ENCODE results near the gene CALML4.
A peak's percentile ranks its signal among the peaks of the same experiment; 100 is the strongest.
"Not testable (repeated sequence)": the region's sequence is repeated elsewhere in the genome, so short reads cannot be mapped to it uniquely, and the experiment has no call there.

CALML4 gene, protein sequence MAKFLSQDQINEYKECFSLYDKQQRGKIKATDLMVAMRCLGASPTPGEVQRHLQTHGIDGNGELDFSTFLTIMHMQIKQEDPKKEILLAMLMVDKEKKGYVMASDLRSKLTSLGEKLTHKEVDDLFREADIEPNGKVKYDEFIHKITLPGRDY

DNA sequence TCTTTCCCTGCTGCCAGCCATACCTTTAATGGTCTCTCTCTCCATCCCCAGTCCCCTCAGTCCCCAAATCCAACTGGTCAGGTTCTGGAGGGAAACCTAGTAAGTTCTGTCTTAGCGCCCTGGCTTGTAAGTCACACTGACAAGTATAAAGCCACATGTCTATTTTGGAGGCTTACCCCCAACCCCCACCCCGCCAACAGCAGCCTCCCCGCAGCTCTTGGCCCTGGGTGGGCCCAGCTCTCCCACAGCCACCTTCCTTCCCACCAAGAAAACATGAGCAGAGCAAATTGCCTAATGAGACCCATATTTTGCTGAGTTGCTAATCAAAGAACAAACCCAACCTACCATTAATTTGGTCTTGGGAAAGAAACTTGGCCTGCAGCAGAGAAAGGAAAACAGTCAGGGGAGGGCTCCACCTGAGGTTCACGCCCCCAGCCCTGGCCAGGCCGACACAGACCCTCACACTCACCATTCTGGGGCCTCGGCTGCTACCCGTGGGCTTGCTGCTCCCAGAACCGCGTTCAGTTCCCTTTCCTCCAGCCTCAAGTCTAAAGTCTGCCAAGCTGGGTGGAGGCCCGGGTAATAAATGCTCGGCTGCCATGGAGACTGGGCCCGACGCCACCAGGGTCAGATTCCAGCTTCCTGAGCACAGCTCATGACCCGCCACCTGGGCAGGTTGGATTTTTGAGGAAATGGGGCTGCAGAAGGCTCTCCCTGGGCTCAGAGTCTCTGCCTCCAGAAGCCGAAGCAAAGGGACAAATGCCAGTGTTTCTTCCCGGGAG is at the start of gene CALML4:
Gene CALML4, minus strand, starts transcription at position 557 of the 782 bp plus-strand sequence. Its CDS starts 85 bp downstream, at position 472.
- DNase-seq, result peak in 19 of 58 donors; percentile 14 to 54 (median 29)

DNA sequence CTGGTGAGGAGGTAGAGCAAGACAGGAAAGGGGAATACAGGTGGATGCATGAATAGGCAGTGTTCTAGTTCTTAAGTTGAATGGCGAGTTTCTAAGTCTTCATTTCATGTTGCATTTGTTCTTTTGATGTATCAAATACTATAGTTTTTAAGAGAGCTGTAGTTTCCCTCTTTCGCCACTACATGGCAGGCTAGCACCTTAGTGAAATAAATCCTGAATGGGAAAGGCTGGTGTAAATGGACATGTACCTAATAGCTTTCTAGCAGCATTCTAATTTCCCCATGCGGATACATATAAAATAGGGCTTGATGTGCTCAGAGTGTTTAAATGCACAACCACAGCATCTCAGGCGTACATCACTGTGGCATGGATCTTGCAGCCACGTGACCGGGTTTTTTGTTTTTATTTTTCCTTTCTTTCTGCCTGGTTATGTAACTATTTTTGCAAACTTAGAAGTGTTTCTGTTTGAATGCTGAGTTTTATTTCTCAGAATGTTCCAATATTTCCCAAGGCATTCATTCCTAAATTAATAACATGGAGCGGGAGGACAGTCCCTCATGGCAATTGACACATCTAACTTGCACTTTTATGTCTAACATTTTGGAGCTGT is 47.9 kb upstream of the CALML4 start:
- peak in 12 of 58 donors; percentile 7 to 81 (median 26) for DNase-seq

DNA sequence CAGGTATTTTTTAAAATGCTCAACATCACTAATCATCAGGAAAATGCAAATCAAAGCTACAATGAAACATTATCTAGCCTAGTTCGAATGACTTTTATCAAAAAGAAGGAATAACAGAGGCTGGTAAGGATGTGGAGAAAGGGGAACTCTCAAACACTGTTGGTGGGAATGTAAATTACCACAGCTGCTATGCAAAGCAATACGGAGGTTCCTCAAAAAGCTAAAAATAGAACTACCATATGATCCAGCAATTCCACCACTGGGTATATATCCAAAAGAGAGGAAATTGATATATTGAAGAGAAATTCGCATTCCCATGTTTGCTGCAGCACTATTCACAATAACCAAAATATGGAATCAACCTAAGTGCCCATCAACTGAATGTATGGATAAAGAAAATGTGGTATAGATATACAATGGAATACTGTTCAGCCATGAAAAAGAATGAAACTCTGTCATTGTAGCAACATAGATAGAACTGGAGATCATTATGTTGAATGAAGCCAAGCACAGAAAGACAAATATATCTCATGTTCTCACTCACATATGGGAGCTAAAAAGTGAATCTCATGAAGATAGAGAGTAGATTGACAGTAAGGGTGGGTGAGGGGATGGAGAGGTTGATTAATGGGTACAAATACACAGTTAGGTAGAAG is 44.1 kb upstream of the CALML4 start:
- DNase-seq, result no peak

DNA sequence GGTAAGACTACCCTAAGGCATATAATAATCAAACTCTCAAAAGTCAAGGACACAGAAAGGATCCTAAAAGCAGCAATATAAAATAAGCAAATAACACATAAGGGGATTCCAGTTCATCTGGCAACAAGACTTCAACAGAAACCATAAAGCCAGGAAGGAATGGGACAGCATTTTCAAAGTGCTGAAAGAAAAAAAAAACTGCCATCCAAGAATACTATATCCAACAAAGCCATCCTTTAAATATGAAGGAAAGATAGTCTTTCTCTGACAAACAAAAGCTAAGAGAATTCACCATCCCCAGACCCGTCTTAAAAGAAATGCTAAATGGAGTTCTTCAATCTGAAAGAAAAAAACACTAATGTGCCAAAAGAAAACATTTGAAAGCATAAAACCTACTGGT is 39.1 kb upstream of the CALML4 start:
- no peak for DNase-seq

DNA sequence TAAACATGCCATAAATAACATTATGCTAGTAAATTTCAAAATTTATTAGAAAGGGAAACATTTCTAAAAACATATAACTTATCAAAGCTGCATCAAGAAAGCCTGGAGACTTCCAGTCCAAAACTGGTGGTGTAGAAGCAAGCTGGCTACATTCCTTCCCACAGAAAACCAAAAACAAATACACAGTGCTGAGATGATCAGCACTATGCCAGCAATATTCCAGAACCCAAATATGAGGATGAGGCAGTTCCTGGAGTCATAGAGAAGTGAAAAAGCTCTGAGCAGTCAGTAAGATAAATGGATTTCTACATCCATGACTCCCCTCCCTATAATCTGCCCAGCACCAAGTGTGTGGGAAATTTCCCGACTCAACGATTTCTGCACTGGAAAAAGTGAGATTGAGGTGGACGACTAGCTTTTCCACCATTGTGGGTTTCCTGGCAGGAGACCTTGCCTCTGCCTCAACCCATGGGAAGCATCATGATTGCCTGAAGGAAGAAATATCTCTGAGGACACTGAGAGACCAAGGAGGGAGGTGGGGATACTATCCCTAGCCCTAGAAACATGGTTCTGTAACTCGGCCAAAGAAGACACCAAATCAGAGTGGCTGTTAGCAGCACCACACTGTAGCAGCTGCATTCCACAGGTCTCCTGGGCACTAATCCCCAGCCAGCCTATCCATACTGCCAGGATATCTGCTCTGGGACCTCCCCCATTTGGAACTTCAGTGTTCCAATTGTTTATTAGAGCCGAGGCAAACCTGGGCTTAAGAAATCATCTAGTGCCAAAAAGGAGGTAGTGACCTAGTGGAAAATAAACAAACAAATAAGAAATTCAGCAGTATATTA is 36.2 kb upstream of the CALML4 start:
- DNase-seq, result no peak

DNA sequence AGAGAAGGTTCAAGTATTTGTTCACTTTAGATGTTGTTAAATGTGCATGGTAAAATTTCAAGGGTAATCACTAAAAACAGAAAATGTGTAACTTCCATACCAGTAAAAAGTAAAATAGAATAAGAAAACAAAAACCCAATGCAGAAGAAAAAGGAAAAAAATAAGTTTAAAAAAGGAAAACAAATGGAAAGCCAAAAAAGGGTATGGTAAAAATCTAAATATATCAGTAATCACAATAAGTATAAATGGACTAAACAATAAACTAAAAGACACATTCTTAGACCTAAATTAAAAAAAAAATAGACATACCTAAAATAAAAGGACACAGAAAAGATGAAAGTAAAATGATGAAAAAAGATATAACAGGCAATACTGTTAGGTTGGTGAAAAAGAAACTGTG is 33.9 kb upstream of the CALML4 start:
- no peak for DNase-seq

DNA sequence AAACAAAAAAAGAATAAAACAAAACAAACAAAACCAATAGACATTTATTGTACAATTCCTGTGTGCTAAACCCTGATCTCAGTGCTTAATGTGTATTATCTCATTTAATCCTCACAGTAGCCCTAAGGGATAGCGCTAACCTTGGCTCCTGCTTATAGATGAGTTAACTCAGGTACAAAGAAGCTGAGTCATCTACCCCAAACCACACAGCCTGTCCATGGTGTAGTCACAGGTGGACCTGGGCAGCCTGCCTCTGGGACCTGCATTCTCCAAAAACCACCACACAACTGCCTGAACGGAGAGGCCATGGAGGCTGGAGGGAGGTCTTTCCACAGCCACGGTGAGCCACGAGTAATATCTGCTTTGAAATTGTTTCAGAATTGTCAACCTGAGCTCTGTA is 29.9 kb upstream of the CALML4 start:
- DNase-seq, result no peak

DNA sequence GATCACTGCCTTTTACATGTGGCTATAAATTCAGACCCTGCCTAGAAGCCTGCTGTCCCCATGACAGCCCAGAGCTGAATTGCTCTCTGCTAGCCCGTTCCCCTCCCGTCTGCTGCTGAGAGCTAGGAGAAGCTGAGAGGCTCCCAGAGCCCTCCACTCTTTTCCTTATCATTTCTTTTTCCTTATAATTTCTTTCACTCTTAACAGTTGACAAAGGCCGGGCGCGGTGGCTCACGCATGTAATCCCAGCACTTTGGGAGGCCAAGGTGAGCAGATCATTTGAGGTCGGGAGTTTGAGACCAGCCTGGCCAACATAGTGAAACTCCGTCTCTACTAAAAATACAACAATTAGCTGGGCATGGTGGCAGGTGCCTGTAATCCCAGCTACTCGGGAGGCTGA is 29.4 kb upstream of the CALML4 start:
- not testable (repeated sequence) for DNase-seq

DNA sequence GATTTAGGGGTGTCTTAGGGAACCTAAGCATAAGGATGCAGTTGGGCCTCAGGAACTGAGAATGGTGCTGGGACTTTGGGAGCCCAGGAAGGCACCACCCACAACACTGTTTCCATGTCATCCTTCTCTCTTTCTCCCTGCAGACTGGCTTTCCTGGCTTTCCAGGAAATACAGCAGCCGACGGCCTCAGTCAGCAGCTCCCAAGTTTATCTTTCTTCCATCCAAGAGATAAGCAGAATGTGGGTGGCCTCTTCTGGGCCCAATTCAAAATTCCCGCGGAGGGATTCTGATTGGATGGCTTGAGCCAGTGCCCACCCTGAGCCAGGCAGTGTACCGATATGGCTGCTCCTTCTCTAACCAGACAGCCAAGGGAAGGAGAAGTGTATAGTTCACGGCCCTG is 28.9 kb upstream of the CALML4 start:
- DNase-seq, result no peak

DNA sequence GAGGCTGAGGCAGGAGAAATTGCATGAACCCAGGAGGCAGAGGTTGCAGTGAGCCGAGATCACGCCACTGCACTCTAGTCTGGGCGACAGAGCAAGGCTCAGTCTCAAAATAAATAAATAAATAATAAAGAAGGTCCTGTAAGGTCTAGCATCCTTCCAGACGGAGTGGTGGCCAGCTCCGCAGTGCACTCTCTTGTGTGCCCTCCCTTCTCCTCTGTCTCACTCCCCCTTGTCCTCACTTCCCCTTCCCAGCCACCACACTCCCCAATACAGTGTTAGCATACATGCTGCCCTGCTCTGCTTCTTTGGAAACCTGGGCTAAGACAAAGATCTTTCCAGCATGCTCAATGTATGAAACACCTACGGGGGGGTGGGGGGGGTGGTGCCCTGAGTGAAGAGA is 27.8 kb upstream of the CALML4 start:
- DNase-seq, result peak in 2 of 58 donors; percentile 22 to 29

DNA sequence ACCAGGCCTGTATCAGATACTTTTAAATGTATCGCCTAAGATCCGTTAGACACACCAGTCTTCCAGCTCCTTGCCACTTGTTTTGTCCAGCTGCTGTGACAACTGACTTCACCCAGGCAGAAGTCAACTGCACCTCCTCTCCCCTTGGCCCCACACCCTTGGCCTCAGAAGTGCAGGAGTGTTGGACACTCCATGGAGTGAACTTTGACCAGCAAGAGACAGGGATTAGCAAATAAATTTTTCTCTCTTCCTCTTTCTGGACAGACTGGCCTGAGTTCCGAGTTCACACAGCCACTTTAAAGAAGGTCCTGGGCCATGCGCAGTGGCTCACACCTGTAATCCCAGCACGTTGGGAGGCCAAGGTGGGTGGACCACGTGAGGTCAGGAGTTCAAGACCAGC is 27.3 kb upstream of the CALML4 start:
- no peak for DNase-seq

DNA sequence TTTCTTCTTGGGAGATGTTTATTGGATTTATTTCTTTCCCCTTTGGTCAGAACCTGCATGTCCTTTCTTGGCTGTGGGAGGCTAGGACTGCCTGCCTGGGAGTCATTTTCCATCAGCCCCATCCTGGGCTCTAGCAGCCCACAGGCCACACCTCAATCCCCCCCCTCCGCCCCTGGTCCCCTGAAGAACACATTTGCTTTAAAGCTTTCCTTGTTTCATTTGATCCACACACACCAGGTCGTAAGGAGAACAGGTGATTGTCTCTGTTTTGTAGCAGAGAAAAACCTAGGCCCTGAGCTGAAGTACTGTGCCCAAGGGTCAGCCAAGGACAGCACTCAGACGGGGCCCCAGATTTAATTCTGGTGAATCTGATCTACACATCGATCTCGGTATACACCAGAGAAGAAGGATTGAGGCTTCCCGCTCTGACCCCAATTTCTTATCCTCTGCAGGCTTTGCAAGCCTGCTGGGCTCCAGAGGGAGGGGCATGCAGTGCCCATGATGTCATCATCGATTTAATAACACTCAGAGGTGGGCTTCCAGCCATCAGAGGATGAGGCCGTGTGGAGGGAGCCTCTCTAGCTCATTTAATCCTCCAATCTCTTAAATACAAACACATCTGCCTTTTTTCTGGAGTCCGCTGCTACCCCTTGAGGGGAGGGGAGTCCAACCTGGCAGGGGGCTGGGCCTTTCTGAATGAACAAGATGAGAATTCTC is 26.1 kb upstream of the CALML4 start:
- DNase-seq, result no peak

DNA sequence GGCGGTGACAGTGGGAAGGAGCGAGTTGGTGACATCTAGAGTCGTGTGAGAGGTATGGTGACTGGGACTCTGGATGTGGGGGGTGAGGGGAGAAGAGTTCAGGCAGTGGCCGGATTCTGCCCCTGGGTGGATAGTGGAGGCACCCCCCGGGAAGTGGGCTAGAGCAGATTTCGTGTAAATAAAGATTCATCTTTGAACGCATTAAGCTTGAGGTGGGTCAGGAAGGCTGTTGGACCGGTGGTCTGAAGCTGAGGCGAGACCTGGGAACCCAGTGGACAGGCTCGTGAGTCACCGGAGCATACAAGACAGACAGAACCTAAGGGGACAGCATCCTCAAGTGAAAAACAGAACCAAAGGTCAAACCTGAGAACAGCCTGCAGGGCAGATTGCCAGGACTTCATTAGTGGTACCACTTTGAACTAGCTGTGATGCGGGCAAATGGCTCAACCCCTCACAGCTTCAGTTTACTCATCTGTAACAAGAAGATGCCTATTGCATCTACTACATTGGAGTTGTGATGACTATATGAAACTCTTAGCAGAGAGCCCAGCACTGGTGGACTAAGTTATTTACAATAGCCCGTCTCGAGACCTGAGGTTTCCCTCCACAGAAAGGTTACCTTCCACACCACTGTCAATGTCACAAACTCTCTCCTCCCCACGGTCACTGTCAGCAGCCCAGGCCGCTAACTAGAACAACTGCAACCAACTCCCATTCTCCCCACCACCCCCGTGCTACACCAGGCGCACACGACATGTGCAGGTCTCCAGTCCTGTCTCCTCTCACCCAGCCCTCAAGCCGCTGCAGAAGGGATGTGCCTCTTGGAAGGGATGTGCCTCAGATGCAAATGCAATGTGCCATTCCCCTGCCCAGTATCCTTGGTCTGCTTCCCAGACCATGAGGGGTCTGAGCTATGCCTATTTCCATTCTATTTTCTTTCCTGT is 25.3 kb upstream of the CALML4 start:
- DNase-seq, result peak in 3 of 58 donors; percentile 24 to 42 (median 40)

DNA sequence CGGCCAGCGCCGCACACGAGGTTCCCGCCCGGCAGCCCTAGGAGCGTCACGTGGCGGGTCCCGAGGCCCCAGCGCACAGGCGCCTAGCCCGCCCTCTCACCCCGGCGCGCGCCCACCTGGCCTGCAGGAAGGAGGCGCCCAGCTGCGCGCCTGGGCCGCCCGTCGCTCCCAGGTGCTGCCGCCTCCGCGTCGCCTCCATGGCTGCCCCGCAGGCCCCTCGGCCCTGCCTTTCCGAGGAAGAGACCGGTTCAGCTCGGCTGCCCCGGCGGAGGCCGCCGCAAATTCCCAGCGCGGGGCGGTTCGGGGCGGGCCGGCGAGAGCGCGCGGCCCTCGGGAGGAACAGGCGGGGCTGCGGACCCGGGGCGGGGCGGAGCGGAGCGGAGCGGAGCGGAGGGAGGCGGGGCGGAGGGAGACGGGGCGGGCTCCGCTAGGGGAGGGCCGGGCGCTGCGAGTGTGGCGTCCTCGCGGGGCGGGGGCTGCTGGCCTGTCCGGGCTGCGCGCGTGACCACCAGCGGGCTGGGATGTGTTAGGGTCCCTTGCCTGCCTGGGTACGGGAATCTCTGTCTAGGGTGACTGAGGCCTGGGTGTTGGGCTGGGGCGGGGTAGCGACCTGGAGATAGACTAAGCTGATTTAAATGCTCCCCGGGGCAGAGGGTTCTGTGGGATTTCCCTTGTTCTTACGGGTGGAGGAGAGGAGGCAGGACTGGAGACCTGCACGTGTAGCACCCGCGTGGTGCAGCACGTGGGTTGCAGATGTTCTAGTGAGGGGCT is 24.4 kb upstream of the CALML4 start, which contains the start of gene CLN6:
Gene CLN6, minus strand, starts transcription at position 343 of the 771 bp plus-strand sequence. Its CDS starts 144 bp downstream, at position 199.
- peak in 55 of 58 donors; percentile 10 to 92 (median 80) for DNase-seq

DNA sequence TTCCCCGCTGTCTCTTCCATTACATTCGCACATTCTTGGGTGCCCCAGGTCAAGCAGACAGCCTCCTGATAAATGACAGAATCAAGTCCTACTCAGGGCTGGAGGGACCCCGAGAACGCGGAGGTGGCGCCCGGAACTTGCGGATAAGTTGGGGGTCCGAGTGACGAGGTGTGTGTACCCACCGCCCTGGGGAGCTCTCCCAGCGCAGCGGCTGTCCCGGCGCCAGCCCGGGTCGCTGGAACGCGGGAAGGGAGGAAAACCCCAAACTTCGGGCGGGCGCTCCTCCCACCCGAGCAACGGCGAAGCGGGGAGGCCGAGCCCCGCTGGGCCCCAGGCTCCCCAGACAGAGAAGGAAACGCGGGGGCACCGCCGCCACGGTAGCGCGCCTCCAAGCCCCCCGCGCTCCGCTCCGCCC is 23.8 kb upstream of the CALML4 start:
- peak in 1 of 58 donors; percentile 41 for DNase-seq

DNA sequence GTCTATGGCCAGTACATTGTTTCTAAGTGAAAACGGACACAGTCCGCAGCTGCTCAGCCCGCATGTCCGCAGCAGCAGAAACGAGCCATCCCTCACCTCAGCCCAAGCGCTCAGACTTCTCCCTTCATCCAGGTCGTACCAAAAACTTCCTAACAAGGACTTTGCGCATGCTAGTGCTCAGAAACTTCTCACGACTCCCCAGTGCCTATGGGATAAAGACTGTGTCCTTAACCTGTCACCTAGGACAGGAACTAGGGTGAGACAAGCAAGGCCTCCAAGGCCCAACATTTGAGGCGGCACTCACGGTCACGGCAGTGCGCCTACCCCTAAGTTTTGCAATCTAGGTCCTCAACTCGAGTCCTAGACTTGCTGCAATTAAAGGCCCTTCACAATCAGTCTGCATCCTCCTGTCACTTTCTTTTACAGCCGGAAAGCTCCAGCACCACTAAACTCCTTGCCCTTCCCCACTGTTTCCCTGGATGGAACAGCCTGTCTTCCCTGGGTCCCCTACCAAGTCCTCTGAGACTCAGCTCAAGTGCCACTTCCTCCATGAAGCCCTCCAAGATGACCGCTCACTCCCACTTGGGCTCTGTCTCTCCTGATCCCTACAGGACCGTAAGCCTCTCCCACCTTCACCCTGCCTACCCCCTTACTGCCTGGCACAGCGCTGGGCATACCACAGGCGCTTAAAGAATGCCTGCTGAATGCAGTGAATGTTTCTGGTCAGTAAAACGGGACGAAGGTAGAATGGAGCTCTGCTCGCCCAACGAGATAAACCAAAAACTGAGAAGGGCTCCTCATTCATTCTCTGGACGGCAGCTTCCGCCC is 23.2 kb upstream of the CALML4 start:
- no peak for DNase-seq

DNA sequence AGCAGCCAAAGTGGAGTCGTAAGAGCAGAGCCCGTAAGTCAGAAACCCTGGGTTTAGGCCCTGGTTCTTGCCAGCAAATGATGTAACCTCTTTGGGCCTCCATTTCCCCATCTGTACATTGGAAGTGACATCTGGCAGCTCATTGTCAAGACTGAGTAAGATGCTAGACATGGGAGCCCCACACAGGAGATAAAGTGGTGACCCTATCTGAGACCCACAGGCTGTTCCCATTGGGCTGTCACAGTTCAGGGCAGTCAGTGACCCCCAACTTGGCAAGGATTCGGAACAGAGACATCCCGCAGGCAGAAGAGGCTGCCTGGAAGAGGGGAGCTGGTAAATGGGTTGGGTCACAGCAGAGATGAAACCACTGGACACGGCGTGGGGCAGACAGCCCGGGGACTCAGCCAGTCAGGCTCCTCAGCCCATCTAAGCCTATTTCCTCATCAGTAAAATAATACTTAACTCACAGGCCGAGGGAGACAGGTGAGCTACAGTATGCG is 22.6 kb upstream of the CALML4 start:
- DNase-seq, result no peak
